GM12878 (cell line): ENCODE measurements around the gene HAPSTR1. TPM values are rescaled to one million over a fixed set of nuclear protein-coding genes. Genes with fewer than 3 reads are reported as not detected.

Experiments used
- ATAC-seq: fragments of 200-7000 bp; cut with Tn5 transposase; 3 replicates; pipeline ENCODE4 v1.9.1; 2020; ENCODE audit warnings: mild to moderate bottlenecking, moderate library complexity
- BruUV-seq: library from RNA; stranded (reverse); fragments of 400-500 nt; replicated peaks from 2 replicates; lab custom pipeline; 2021; lab: Mats Ljungman, UMichigan
- CTCF ChIA-PET: fragments of 300-600 bp; sonication (Branson Sonifier 250); formaldehyde crosslinking; extraction: SDS; loops from one replicate; lab custom pipeline; 2021; ENCODE audit warnings: inconsistent platforms; lab: Yijun Ruan, JAX
- POLR2A ChIA-PET: fragments of 350-600 bp; formaldehyde crosslinking; extraction: SDS; loops from one replicate; lab custom pipeline; 2021; ENCODE audit warnings: inconsistent platforms; lab: Charles Lee
- RAD21 ChIA-PET: fragments of 300-600 bp; sonication (Branson Sonifier 250); formaldehyde crosslinking; loops from one replicate; lab custom pipeline; 2023; ENCODE audit warnings: antibody characterized with exemption; ENCODE audit not compliant: unreplicated experiment; lab: Charles Lee
- SMC1A ChIA-PET: fragments of 300-600 bp; sonication (Branson Sonifier 250); formaldehyde crosslinking; loops from one replicate; lab custom pipeline; 2023; ENCODE audit not compliant: unreplicated experiment, uncharacterized antibody; lab: Charles Lee
- DNase-seq: peaks from one replicate; pipeline ENCODE4 v3.0.0-alpha.2; 2011; ENCODE audit warnings: low read depth, low spot score
- FAIRE-seq: peaks from 3 replicates; lab custom pipeline; 2011; peaks lifted over from hg19 to GRCh38; lab: Jason Lieb, UNC
- H2AFZ ChIP-seq: 2 replicates; pipeline ENCODE4 v1.6.0; 2011; ENCODE audit warnings: low read depth, low read length, control low read depth; ENCODE audit not compliant: control insufficient read depth
- H3K27ac ChIP-seq: 2 replicates; pipeline ENCODE4 v1.5.1; 2011; ENCODE audit warnings: control low read depth; ENCODE audit not compliant: control insufficient read depth, insufficient read depth
- H3K27me3 ChIP-seq, 2 experiments: replicated peaks in 1 of 2; 2 replicates each; pipeline versions ENCODE4 v1.6.0 to v1.6.1; 2011; ENCODE audit warnings: low read length in 1 of 2; ENCODE audit not compliant: control insufficient read depth in 2 of 2, insufficient read depth in 2 of 2
- H3K36me3 ChIP-seq, 2 experiments: 2 replicates each; pipeline ENCODE4 v1.5.1; 2011; ENCODE audit warnings: low read length in 1 of 2; ENCODE audit not compliant: control insufficient read depth in 2 of 2, insufficient read depth in 2 of 2
- H3K4me1 ChIP-seq: 2 replicates; pipeline ENCODE4 v1.6.1; 2011; ENCODE audit warnings: mild to moderate bottlenecking, low read length, moderate library complexity, mixed read lengths; ENCODE audit not compliant: control insufficient read depth, insufficient read depth
- H3K4me2 ChIP-seq: 2 replicates; pipeline ENCODE4 v1.6.0; 2011; ENCODE audit warnings: control low read depth; ENCODE audit not compliant: control insufficient read depth, insufficient read depth
- H3K4me3 ChIP-seq: fragments of 200-600 bp; sonication (generic); 2 replicates; pipeline ENCODE4 v1.5.1; 2016
- H3K79me2 ChIP-seq: 2 replicates; pipeline ENCODE4 v1.6.0; 2011; ENCODE audit warnings: low read length; ENCODE audit not compliant: control insufficient read depth, insufficient read depth
- H3K9ac ChIP-seq: 2 replicates; pipeline ENCODE4 v1.8.0; 2011; ENCODE audit warnings: low read length, control low read depth, mixed read lengths; ENCODE audit not compliant: control insufficient read depth, insufficient read depth
- H3K9me3 ChIP-seq: replicated peaks from 3 replicates; pipeline ENCODE4 v1.5.1; 2011; ENCODE audit warnings: mild to moderate bottlenecking, low read length; ENCODE audit not compliant: control insufficient read depth, insufficient read depth
- H4K20me1 ChIP-seq: 2 replicates; pipeline ENCODE4 v1.6.0; 2011; ENCODE audit not compliant: control insufficient read depth, insufficient read depth
- CEBPZ ChIP-seq: fragments of 150-350 bp; IDR thresholded peaks from 2 replicates; pipeline ENCODE4 v1.6.1; 2016; ENCODE audit warnings: low read depth, low read length
- CHD1 ChIP-seq: IDR thresholded peaks from 2 replicates; pipeline ENCODE4 v1.6.1; 2012; ENCODE audit warnings: low read depth, low read length, improper control_type of control experiment
- NFYA ChIP-seq: IDR thresholded peaks from 2 replicates; pipeline ENCODE4 v1.6.1; 2011; ENCODE audit warnings: low read depth, mild to moderate bottlenecking, low read length, improper control_type of control experiment, borderline replicate concordance
- PKNOX1 ChIP-seq: fragments of 450-650 bp; IDR thresholded peaks from 2 replicates; pipeline ENCODE4 v1.6.1; 2016; ENCODE audit warnings: mild to moderate bottlenecking
- POLR2A ChIP-seq: IDR thresholded peaks from 2 replicates; pipeline ENCODE4 v1.6.1; 2011; ENCODE audit warnings: low read depth, mild to moderate bottlenecking, low read length
- POLR2AphosphoS5 ChIP-seq: IDR thresholded peaks from 2 replicates; pipeline ENCODE4 v1.6.1; 2011; ENCODE audit warnings: mild to moderate bottlenecking, low read length, inconsistent platforms
- RAD51 ChIP-seq: fragments of 450-650 bp; IDR thresholded peaks from 2 replicates; pipeline ENCODE4 v1.6.1; 2016; ENCODE audit warnings: moderate library complexity, mild to moderate bottlenecking, inconsistent platforms
- RB1 ChIP-seq: fragments of 450-650 bp; formaldehyde crosslinking; IDR thresholded peaks from 2 replicates; pipeline ENCODE4 v1.6.1; 2017; ENCODE audit warnings: mild to moderate bottlenecking, borderline replicate concordance
- RBBP5 ChIP-seq: fragments of 200-600 bp; sonication (generic); conservative IDR thresholded peaks from 2 replicates; pipeline ENCODE4 v1.6.1; 2016
- SPI1 ChIP-seq: IDR thresholded peaks from 2 replicates; pipeline ENCODE4 v1.6.1; 2011; ENCODE audit warnings: low read depth, mild to moderate bottlenecking, low read length, moderate library complexity, borderline replicate concordance; ENCODE audit not compliant: insufficient read depth
- TAF1 ChIP-seq: IDR thresholded peaks from 2 replicates; pipeline ENCODE4 v1.6.1; 2011; ENCODE audit warnings: mild to moderate bottlenecking, low read depth, low read length, borderline replicate concordance
- ZBED1 ChIP-seq: IDR thresholded peaks from 2 replicates; pipeline ENCODE4 v1.6.1; 2016; ENCODE audit warnings: borderline replicate concordance
- ZNF207 ChIP-seq: fragments of 450-650 bp; IDR thresholded peaks from 2 replicates; pipeline ENCODE4 v1.6.1; 2014; ENCODE audit warnings: antibody characterized with exemption, mild to moderate bottlenecking, borderline replicate concordance
- WGBS: methylation state at CpG from one replicate; pipeline ENCODE4 v1.1.6; 2016; ENCODE audit warnings: low lambda C conversion rate; ENCODE audit not compliant: insufficient replicate concordance, insufficient coverage; ENCODE audit errors: missing lambda C conversion rate; 5-methylcytosine and 5-hydroxymethylcytosine counted together
- in situ Hi-C: fragments of 300-500 bp; cut with MboI; formaldehyde crosslinking; loops from 9 replicates; pipeline ENCODE4 v1.14.3; 2018; ENCODE audit warnings: mixed read lengths
- intact Hi-C: fragments of 100-400 bp; cut with micrococcal nuclease; formaldehyde crosslinking; loops from one replicate; pipeline ENCODE4 v1.14.2; 2022; ENCODE audit not compliant: unreplicated experiment
- polyA plus RNA-seq, 11 experiments: library from polyadenylated mRNA; depleted of rRNA in 4 of 11; unstranded in 6 of 11; stranded (reverse) in 5 of 11; fragments of >200 nt; fragmentation: Nextera tagmentation in 4 of 11; fragmentation: Illumina TruSeq in 1 of 11; extraction: Ambion mirVana in 4 of 11; extraction: Trizol in 1 of 11; gene quantifications; 1 replicate in 1 of 11; 2 replicates in 10 of 11; pipeline versions ENCODE4 v1.2.1 to v1.2.3, GENCODE V29; 2011 to 2016; ENCODE audit warnings: inconsistent platforms in 2 of 11, missing spikeins in 2 of 11, low read depth in 1 of 11
- total RNA-seq, 4 experiments: library from RNA; depleted of rRNA in 3 of 4; stranded (reverse); fragments of >200 nt in 3 of 4; fragmentation: Illumina TruSeq in 1 of 4; extraction: Trizol in 1 of 4; gene quantifications; 2 replicates each; pipeline versions ENCODE4 v1.2.1 to v1.2.3, GENCODE V29; 2013 to 2021

Gene HAPSTR1
- total and polyA plus RNA-seq, 10 of the 15 experiments (the other 5 are each of a cell fraction or from before 2014, with no cell fraction given) = 8.7 to 52.5 (median 23.1) TPM

DNA sequence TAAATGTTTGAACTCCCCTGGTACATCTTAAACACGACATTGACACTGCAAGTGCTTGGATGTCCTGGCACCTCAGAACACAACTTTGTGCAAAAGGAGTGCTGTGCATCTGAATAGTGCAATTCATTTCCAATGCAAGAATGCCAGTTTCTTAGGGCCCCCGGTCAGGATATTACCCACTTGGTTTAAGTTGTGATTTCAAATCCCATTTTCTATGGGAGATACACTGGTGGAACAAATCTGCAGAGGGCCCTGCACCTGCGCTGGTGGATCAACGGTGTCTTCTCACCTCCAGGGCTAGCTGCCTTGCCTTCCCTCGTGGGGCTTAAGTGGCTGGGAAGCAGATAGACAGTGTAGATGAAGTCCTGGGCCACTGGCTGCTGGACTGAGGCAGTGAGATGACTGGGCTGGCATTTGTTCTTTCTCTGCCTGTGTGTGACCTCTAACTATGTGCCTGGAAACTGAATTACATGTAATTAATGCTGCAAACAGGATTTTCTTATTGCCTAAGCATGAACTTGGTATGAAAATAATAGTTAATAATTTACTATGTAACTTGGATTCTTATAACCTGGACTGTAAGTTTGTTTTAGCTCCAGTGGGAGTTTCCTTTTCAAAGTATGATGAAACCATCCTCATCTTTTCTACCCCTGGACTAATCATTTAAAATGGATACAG, 20.9 kb downstream of the HAPSTR1 start:
- ChIA-PET CTCF (interaction anchor here (1.1 to 1.3 kb wide), 2 partner anchors 9 to 176 kb away, joined by 3 to 4 read pairs; no protein-coding TSS in a partner anchor), RAD21 (interaction anchor here (1.3 kb wide), 1 partner anchor 10 kb away, joined by 3 read pairs; no protein-coding TSS in a partner anchor), POLR2A (interaction anchor here (1.0 to 1.3 kb wide), 2 partner anchors 10 to 14 kb away, joined by 3 to 4 read pairs; no protein-coding TSS in a partner anchor), SMC1A (no interaction called here)
- H2AFZ ChIP-seq = no peak overlapping the region
- H3K9me3 ChIP-seq = no peaks in the 10 kb centered on the region
- WGBS = 79% methylated on average over 5 of the region's 5 CpGs
- H3K27me3 ChIP-seq = no peaks in the 10 kb centered on the region
- H4K20me1 ChIP-seq = peaks cover 19% of the 10 kb centered on the region
- FAIRE-seq (no peak), DNase-seq (no peak), ATAC-seq (peak; percentile 8; the same call in 2 of the 3 replicates)
- H3K4me3 ChIP-seq = no peak overlapping the region
- H3K9ac ChIP-seq = no peak overlapping the region
- H3K79me2 ChIP-seq = peaks cover 79% of the 10 kb centered on the region
- intact Hi-C loops = no loop called here
- no peak overlapping the region for H3K4me2 ChIP-seq
- peaks cover 3% of the 10 kb centered on the region; the same call in 1 of the 2 replicates for H3K4me1 ChIP-seq
- in situ Hi-C loops = no loop called here
- BruUV-seq = no TSS peak
- H3K36me3 ChIP-seq = peaks cover 21 to 31% of the 10 kb centered on the region in 2 experiments
- TF ChIP-seq POLR2A (peak; percentile 55), POLR2AphosphoS5 (peak; percentile 85), ZNF207 (no peak)
- H3K27ac ChIP-seq = no peak overlapping the region

DNA sequence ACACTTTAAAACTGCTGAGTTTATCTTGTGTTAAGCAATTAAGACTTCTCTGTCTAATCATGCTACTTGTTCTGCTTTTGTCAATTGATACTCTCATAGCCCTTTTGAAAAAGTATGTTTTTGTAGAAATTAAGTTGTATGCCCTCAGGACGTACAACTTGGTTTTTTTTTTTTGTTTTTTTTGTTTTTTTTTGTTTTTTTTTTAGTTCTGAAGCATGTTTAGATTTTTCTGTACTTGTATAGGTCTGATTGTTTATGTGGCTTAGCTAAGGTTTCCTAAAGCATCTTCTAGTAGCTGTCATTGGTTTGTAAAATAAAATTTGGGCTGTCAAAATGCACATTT, 21.4 kb downstream of the HAPSTR1 start:
- BruUV-seq = no TSS peak
- in situ Hi-C loops (no loop called here), intact Hi-C loops (no loop called here)
- SMC1A ChIA-PET = no interaction called here
- WGBS = 0% methylated on average over 1 of the region's 1 CpG
- Histone ChIP-seq H3K9ac (no peak overlapping the region), H4K20me1 (peaks cover 14% of the 10 kb centered on the region), H3K27me3 (no peaks in the 10 kb centered on the region), H3K4me3 (no peak overlapping the region), H3K4me1 (peaks cover 3% of the 10 kb centered on the region; the same call in 1 of the 2 replicates), H3K27ac (no peak overlapping the region), H3K4me2 (no peak overlapping the region), H3K79me2 (peaks cover 74% of the 10 kb centered on the region), H2AFZ (no peak overlapping the region), H3K36me3 (peaks cover 17 to 30% of the 10 kb centered on the region in 2 experiments), H3K9me3 (no peaks in the 10 kb centered on the region)
- DNase-seq = no peak
- no peak for FAIRE-seq
- RAD21 ChIA-PET = interaction anchor here (1.3 kb wide), 1 partner anchor 11 kb away, joined by 3 read pairs; no protein-coding TSS in a partner anchor
- ATAC-seq = no peak
- CTCF ChIA-PET = interaction anchor here (0.6 to 1.3 kb wide), 4 partner anchors 10 to 177 kb away, joined by 3 to 4 read pairs (median 3); no protein-coding TSS in a partner anchor
- POLR2A ChIA-PET = interaction anchor here (0.6 to 1.3 kb wide), 3 partner anchors 10 to 14 kb away, joined by 3 to 10 read pairs (median 4); no protein-coding TSS in a partner anchor
- TF ChIP-seq NFYA = no peak
- TF ChIP-seq TAF1 = no peak
- no peak for TF ChIP-seq PKNOX1
- TF ChIP-seq ZBED1 = no peak
- no peak for TF ChIP-seq RAD51
- TF ChIP-seq CHD1 = no peak
- no peak for TF ChIP-seq RBBP5
- TF ChIP-seq SPI1 = no peak
- TF ChIP-seq CEBPZ = no peak
- TF ChIP-seq RB1 = no peak
